Trophoblast cell (in vitro differentiated cells and primary cell): ENCODE data around the gene CHST10.

ENCODE experiments used
- DNase-seq, 2 donors: peaks; one replicate each; pipeline ENCODE4 v3.0.0-alpha.2; 2016
- H2AFZ ChIP-seq: 2 replicates; pipeline ENCODE4 v1.6.1; 2013; ENCODE audit warnings: low read length, moderate library complexity, mild to moderate bottlenecking; ENCODE audit not compliant: insufficient read depth, poor library complexity
- H2AK5ac ChIP-seq: 2 replicates; pipeline ENCODE4 v1.6.1; 2013; ENCODE audit warnings: mild to moderate bottlenecking, low read length
- H2BK120ac ChIP-seq: 2 replicates; pipeline ENCODE4 v1.6.1; 2013; ENCODE audit warnings: low read length, mild to moderate bottlenecking, moderate library complexity; ENCODE audit not compliant: insufficient read depth, poor library complexity
- H2BK12ac ChIP-seq: 2 replicates; pipeline ENCODE4 v1.6.1; 2013; ENCODE audit warnings: mild to moderate bottlenecking, low read length, moderate library complexity
- H2BK5ac ChIP-seq: 2 replicates; pipeline ENCODE4 v1.6.1; 2013; ENCODE audit warnings: low read length, low read depth, moderate library complexity, mild to moderate bottlenecking; ENCODE audit not compliant: poor library complexity
- H3K14ac ChIP-seq: 2 replicates; pipeline ENCODE4 v1.6.1; 2013; ENCODE audit warnings: mild to moderate bottlenecking, low read length
- H3K18ac ChIP-seq: 2 replicates; pipeline ENCODE4 v1.6.1; 2013; ENCODE audit warnings: mild to moderate bottlenecking, low read length
- H3K23ac ChIP-seq: 2 replicates; pipeline ENCODE4 v1.6.1; 2013; ENCODE audit warnings: low read length
- H3K27ac ChIP-seq: 2 replicates; pipeline ENCODE4 v1.5.1; 2013; ENCODE audit warnings: low read depth, mild to moderate bottlenecking, inconsistent platforms, low read length, moderate library complexity
- H3K27me3 ChIP-seq: 2 replicates; pipeline ENCODE4 v1.6.1; 2013; ENCODE audit warnings: inconsistent platforms, mild to moderate bottlenecking, low read length, moderate library complexity; ENCODE audit not compliant: insufficient read depth
- H3K36me3 ChIP-seq, 2 experiments: 1 replicate in 1 of 2; 2 replicates in 1 of 2; pipeline ENCODE4 v1.6.1; 2013; ENCODE audit warnings: low read length in 2 of 2, mild to moderate bottlenecking in 2 of 2, moderate library complexity in 1 of 2; ENCODE audit not compliant: insufficient read depth in 2 of 2, control insufficient read depth in 1 of 2
- H3K4ac ChIP-seq: 2 replicates; pipeline ENCODE4 v1.6.1; 2013; ENCODE audit warnings: low read depth, mild to moderate bottlenecking, low read length, moderate library complexity
- H3K4me1 ChIP-seq, 2 experiments: 1 replicate in 1 of 2; 2 replicates in 1 of 2; pipeline ENCODE4 v1.6.1; 2013; ENCODE audit warnings: low read length in 2 of 2, mild to moderate bottlenecking in 2 of 2, moderate library complexity in 1 of 2; ENCODE audit not compliant: insufficient read depth in 2 of 2, control insufficient read depth in 1 of 2
- H3K4me2 ChIP-seq: 2 replicates; pipeline ENCODE4 v1.6.1; 2013; ENCODE audit warnings: inconsistent platforms, mild to moderate bottlenecking, low read length, moderate library complexity
- H3K4me3 ChIP-seq: 2 replicates; pipeline ENCODE4 v1.5.1; 2013; ENCODE audit warnings: mild to moderate bottlenecking, low read depth, low read length, inconsistent platforms
- H3K79me1 ChIP-seq: one replicate; pipeline ENCODE4 v1.6.1; 2013; ENCODE audit warnings: low read length
- H3K79me2 ChIP-seq: 2 replicates; pipeline ENCODE4 v1.6.1; 2013; ENCODE audit warnings: low read length, mild to moderate bottlenecking; ENCODE audit not compliant: control insufficient read depth, insufficient read depth, poor library complexity
- H3K9ac ChIP-seq: 2 replicates; pipeline ENCODE4 v1.6.1; 2013; ENCODE audit warnings: mild to moderate bottlenecking, low read length
- H3K9me3 ChIP-seq: 2 replicates; pipeline ENCODE4 v1.6.1; 2013; ENCODE audit warnings: low read depth, mild to moderate bottlenecking, control low read depth, inconsistent platforms, low read length; ENCODE audit not compliant: insufficient read depth
- H4K12ac ChIP-seq: 2 replicates; pipeline ENCODE4 v1.6.1; 2013; ENCODE audit warnings: low read depth, mild to moderate bottlenecking, low read length, moderate library complexity
- H4K8ac ChIP-seq: 2 replicates; pipeline ENCODE4 v1.6.1; 2013; ENCODE audit warnings: low read depth, mild to moderate bottlenecking, low read length, moderate library complexity
- H4K91ac ChIP-seq: one replicate; pipeline ENCODE4 v1.6.1; 2013; ENCODE audit warnings: low read depth, mild to moderate bottlenecking, low read length, moderate library complexity
- WGBS: extraction: QIAGEN DNeasy Blood & Tissue Kit; methylation state at CpG from one replicate; pipeline ENCODE4 v1.1.7; 2013; ENCODE audit warnings: missing lambda C conversion rate; ENCODE audit not compliant: insufficient read length, insufficient coverage; ENCODE audit errors: extremely low coverage; 5-methylcytosine and 5-hydroxymethylcytosine counted together

Gene CHST10

DNA sequence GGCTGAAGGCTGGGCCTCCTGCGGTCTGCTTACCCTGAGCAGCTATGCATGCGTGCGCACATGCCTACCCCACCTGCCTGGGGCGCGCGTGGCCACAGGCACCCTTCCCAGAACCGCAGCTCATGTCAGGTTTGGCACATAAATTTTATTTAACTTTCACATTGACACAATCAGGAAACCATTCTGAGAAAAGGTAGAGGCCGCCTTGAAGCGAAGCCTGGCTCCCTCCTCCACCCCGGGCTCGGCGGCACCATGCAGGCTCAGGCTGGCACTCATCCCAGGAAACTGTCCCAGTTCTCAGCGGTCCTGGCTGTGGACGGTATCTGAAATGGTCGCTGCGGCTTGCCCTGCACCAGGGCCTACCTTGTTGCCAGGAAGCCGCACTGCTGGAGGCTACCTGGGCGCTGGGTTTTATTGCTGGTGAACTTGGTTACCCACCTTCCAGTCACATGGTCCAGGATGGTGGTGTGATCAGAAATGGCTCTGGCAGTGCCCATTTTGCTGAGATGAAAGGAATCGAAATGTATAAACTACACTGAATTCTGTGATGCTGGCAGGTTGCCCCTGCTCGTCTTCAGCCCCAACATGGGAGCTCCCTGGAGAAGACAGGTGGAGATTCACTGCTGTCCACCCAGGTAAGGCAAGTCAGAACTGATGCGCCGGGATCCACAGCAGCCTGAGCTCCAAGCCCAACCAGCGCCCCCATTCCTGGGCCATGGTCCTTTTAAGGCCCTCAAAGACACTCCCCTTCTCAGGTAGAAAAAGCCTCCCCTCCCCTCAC, 25.5 kb downstream of the CHST10 start:
- peaks cover 4% of the 10 kb centered on the region for H3K9me3 ChIP-seq
- no peak overlapping the region for H3K4me2 ChIP-seq
- H3K27ac ChIP-seq, result no peak overlapping the region
- no peak overlapping the region for H2AK5ac ChIP-seq
- H3K79me2 ChIP-seq, result no peaks in the 10 kb centered on the region
- H2BK120ac ChIP-seq, result no peak overlapping the region
- H3K79me1 ChIP-seq, result no peaks in the 10 kb centered on the region
- peaks cover 23 to 32% of the 10 kb centered on the region in 2 experiments for H3K36me3 ChIP-seq
- no peak overlapping the region for H4K91ac ChIP-seq
- no peak overlapping the region for H3K23ac ChIP-seq
- WGBS, result no CpG with 5 or more reads among the region's 23 CpGs
- no peak overlapping the region for H3K18ac ChIP-seq
- H3K4ac ChIP-seq, result no peak overlapping the region
- H2BK5ac ChIP-seq, result no peak overlapping the region
- H4K8ac ChIP-seq, result no peak overlapping the region
- no peaks in the 10 kb centered on the region for H3K4me1 ChIP-seq
- H3K27me3 ChIP-seq, result no peaks in the 10 kb centered on the region
- H3K14ac ChIP-seq, result no peak overlapping the region
- DNase-seq, result no peak
- H4K12ac ChIP-seq, result no peak overlapping the region
- H2AFZ ChIP-seq, result no peak overlapping the region
- H2BK12ac ChIP-seq, result no peak overlapping the region
- H3K4me3 ChIP-seq, result no peak overlapping the region
- no peak overlapping the region for H3K9ac ChIP-seq

DNA sequence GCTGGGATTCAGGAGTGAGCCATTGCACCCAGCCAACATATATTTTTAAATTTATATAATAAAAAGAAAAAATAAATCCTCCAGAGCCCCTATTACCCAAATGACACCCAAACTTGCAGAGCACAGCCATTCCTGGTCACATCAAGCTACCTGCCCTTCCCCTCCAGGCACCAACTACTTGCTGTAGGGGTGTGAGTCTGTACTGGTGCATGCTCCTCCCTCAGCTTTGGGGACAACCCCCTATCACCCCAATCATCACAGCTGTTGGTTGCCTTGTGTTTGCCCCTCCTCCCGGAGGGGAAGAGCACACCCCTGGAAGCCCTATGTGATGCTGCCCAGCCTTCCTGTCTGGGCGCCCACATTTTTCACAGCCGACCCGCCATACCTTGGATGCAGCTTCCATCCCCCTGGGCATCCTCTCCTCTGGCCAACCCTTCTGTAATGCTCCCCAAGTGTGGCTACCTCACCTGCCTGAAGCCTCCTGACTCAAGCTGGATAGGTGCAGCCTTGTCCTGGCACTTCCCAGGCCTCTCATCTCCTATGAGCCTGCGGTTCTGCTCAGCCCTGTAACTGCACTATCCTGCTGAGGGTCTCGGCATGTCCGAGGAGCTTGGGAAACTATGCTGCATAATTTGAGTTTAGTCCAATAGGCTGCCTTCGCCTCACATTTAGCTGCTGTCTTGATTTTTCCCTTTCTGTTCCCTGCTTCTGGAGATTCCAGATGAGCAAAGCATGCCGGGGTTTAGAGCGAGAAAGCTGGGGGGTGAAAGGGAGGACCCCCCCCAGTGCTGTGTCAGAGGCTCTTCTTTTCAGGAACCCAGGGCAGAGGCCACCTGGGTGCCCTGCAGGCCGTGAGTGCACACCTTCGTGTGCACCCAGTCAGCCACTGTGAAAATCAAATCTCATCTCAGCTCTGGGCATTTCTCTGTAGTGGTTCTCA, 27.2 kb downstream of the CHST10 start:
- no peaks in the 10 kb centered on the region for H3K27me3 ChIP-seq
- H3K27ac ChIP-seq, result no peak overlapping the region
- no peak overlapping the region for H3K4me3 ChIP-seq
- H4K12ac ChIP-seq, result no peak overlapping the region
- H2BK120ac ChIP-seq, result no peak overlapping the region
- H2BK5ac ChIP-seq, result no peak overlapping the region
- H3K4me2 ChIP-seq, result no peak overlapping the region
- H4K91ac ChIP-seq, result no peak overlapping the region
- no peak overlapping the region for H3K23ac ChIP-seq
- no peak overlapping the region for H2AFZ ChIP-seq
- H3K4ac ChIP-seq, result no peak overlapping the region
- no peaks in the 10 kb centered on the region for H3K79me1 ChIP-seq
- H3K4me1 ChIP-seq, result no peaks in the 10 kb centered on the region
- H2AK5ac ChIP-seq, result no peak overlapping the region
- no CpG with 5 or more reads among the region's 12 CpGs for WGBS
- DNase-seq, result no peak
- H2BK12ac ChIP-seq, result no peak overlapping the region
- H3K36me3 ChIP-seq, result peaks cover 16 to 24% of the 10 kb centered on the region in 2 experiments
- H3K9me3 ChIP-seq, result peaks cover 4% of the 10 kb centered on the region
- no peak overlapping the region for H4K8ac ChIP-seq
- no peak overlapping the region for H3K18ac ChIP-seq
- H3K79me2 ChIP-seq, result no peaks in the 10 kb centered on the region
- no peak overlapping the region for H3K14ac ChIP-seq
- no peak overlapping the region for H3K9ac ChIP-seq

DNA sequence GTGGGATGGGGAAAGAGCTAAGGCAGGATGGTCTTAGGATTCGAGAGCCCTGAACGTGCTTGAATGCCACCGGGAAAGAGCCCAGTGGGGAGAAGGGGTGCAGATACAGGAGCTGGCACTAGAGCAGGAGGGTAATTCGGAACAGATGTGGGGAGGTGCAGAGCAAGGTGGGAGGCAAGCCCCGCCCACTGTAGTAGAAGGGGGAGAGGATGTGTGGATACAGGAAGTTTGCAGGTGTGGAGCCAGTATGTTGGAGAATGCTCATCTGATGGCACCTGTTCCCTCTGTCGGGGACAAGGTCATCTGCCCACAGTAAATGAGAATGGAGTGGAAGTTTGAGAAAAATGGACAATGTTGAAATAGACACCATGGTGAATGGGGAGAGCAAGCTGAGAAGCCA, 28.8 kb downstream of the CHST10 start:
- Histone ChIP-seq H2BK120ac (no peak overlapping the region), H3K27me3 (no peaks in the 10 kb centered on the region), H3K4me2 (no peak overlapping the region), H3K9me3 (peaks cover 4% of the 10 kb centered on the region), H2BK5ac (no peak overlapping the region), H4K91ac (no peak overlapping the region), H3K14ac (no peak overlapping the region), H3K79me1 (no peaks in the 10 kb centered on the region), H2BK12ac (no peak overlapping the region), H4K8ac (no peak overlapping the region), H3K4me1 (no peaks in the 10 kb centered on the region), H3K23ac (no peak overlapping the region), H2AFZ (no peak overlapping the region), H3K27ac (no peak overlapping the region), H3K4me3 (no peak overlapping the region), H3K9ac (no peak overlapping the region), H3K4ac (no peak overlapping the region), H3K18ac (no peak overlapping the region), H4K12ac (no peak overlapping the region), H3K79me2 (no peaks in the 10 kb centered on the region), H3K36me3 (peaks cover 11 to 19% of the 10 kb centered on the region in 2 experiments), H2AK5ac (no peak overlapping the region)
- no CpG with 5 or more reads among the region's 6 CpGs for WGBS
- DNase-seq, result no peak

DNA sequence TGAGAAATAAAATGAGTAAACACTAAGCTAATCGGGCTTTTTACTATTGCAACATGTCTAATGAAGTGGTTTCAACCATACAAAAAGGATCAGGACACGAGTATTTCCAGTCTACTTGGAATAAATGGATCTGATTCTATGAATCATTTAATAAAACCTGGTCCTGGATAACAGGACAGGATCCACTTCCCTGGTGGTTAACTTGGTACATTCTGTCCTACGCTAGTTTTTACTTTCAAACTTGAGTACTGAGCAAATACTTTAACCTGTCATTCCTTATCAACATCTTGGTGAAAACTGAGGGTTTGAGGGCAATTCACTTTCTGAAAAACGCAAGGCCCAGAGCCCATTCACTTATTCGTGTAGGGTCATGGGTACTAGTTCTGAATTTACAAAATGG, 33.5 kb downstream of the CHST10 start:
- Histone ChIP-seq H2BK12ac (no peak overlapping the region), H3K9ac (no peak overlapping the region), H3K27me3 (no peaks in the 10 kb centered on the region), H3K79me1 (no peaks in the 10 kb centered on the region), H2BK120ac (no peak overlapping the region), H2AK5ac (no peak overlapping the region), H2AFZ (no peak overlapping the region), H4K8ac (no peak overlapping the region), H3K27ac (no peak overlapping the region), H3K4me2 (no peak overlapping the region), H3K4me3 (no peak overlapping the region), H3K4me1 (no peaks in the 10 kb centered on the region), H4K91ac (no peak overlapping the region), H3K9me3 (no peaks in the 10 kb centered on the region), H3K4ac (no peak overlapping the region), H3K23ac (no peak overlapping the region), H3K36me3 (no peaks in the 10 kb centered on the region), H2BK5ac (no peak overlapping the region), H3K14ac (no peak overlapping the region), H4K12ac (no peak overlapping the region), H3K79me2 (no peaks in the 10 kb centered on the region), H3K18ac (no peak overlapping the region)
- no CpG with 5 or more reads among the region's 5 CpGs for WGBS
- no peak for DNase-seq
